Keratinocyte (primary cell): ENCODE measurements around the gene MYOT. TPM values are rescaled to one million over a fixed set of nuclear protein-coding genes. Genes with fewer than 3 reads are reported as not detected.

Experiments used
- DNase-seq: peaks from one replicate; pipeline ENCODE4 v3.0.0-alpha.2; 2011; ENCODE audit warnings: low read depth, missing footprints, low spot score
- FAIRE-seq: peaks from 2 replicates; lab custom pipeline; 2011; peaks lifted over from hg19 to GRCh38; lab: Jason Lieb, UNC
- H2AFZ ChIP-seq: 2 replicates; pipeline ENCODE4 v1.6.0; 2012; ENCODE audit warnings: low read length, control low read depth, inconsistent platforms; ENCODE audit not compliant: control insufficient read depth
- H3K27ac ChIP-seq: 2 replicates; pipeline ENCODE4 v1.5.1; 2011; ENCODE audit warnings: low read length; ENCODE audit not compliant: control insufficient read depth, insufficient read depth
- H3K27me3 ChIP-seq: 3 replicates; pipeline ENCODE4 v1.6.0; 2011; ENCODE audit warnings: low read length; ENCODE audit not compliant: control insufficient read depth, insufficient read depth; ENCODE audit errors: extremely low read depth
- H3K36me3 ChIP-seq, 2 experiments: 2 replicates in 1 of 2; 3 replicates in 1 of 2; pipeline ENCODE4 v1.5.1; 2011; ENCODE audit warnings: low read length in 2 of 2, mild to moderate bottlenecking in 1 of 2; ENCODE audit not compliant: control insufficient read depth in 2 of 2, insufficient read depth in 2 of 2; ENCODE audit errors: extremely low read depth in 1 of 2
- H3K4me1 ChIP-seq: 3 replicates; pipeline ENCODE4 v1.5.1; 2011; ENCODE audit warnings: low read length; ENCODE audit not compliant: control insufficient read depth, insufficient read depth; ENCODE audit errors: extremely low read depth
- H3K4me2 ChIP-seq: 3 replicates; pipeline ENCODE4 v1.6.0; 2011; ENCODE audit warnings: low read depth, low read length; ENCODE audit not compliant: control insufficient read depth, insufficient read depth; ENCODE audit errors: extremely low read depth
- H3K4me3 ChIP-seq, 3 experiments: fragments of 200-600 bp in 1 of 3; sonication (generic) in 1 of 3; 2 replicates in 2 of 3; 3 replicates in 1 of 3; pipeline ENCODE4 v1.5.1; 2011 to 2016; ENCODE audit warnings: low read length in 3 of 3, mild to moderate bottlenecking in 3 of 3, control low read depth in 2 of 3, inconsistent platforms in 1 of 3, low read depth in 1 of 3, mixed read lengths in 1 of 3, mixed run types in 1 of 3, moderate library complexity in 1 of 3; ENCODE audit not compliant: control insufficient read depth in 2 of 3, insufficient read depth in 2 of 3; ENCODE audit errors: extremely low read depth in 1 of 3
- H3K79me2 ChIP-seq: 2 replicates; pipeline ENCODE4 v1.6.0; 2012; ENCODE audit warnings: low read length; ENCODE audit not compliant: control insufficient read depth, insufficient read depth
- H3K9ac ChIP-seq: 3 replicates; pipeline ENCODE4 v1.6.0; 2011; ENCODE audit warnings: low read length; ENCODE audit not compliant: control insufficient read depth, insufficient read depth; ENCODE audit errors: extremely low read depth
- H3K9me1 ChIP-seq: 3 replicates; pipeline ENCODE4 v1.6.0; 2011; ENCODE audit warnings: low read length; ENCODE audit not compliant: control insufficient read depth, insufficient read depth; ENCODE audit errors: extremely low read depth
- H3K9me3 ChIP-seq: 2 replicates; pipeline ENCODE4 v1.5.1; 2012; ENCODE audit warnings: low read depth, low read length; ENCODE audit not compliant: control insufficient read depth
- H4K20me1 ChIP-seq: 3 replicates; pipeline ENCODE4 v1.6.0; 2011; ENCODE audit warnings: low read length; ENCODE audit not compliant: control insufficient read depth, insufficient read depth; ENCODE audit errors: extremely low read depth
- CTCF ChIP-seq, 3 experiments: IDR thresholded peaks in 1 of 3; conservative IDR thresholded peaks in 1 of 3; optimal IDR thresholded peaks in 1 of 3; 2 replicates in 2 of 3; 3 replicates in 1 of 3; pipeline versions ENCODE3 to v1.5.1; 2011; ENCODE audit warnings: low read length in 3 of 3, mild to moderate bottlenecking in 3 of 3, moderate library complexity in 2 of 3, control low read depth in 1 of 3, inconsistent platforms in 1 of 3; ENCODE audit not compliant: insufficient read depth in 2 of 3; ENCODE audit errors: extremely low read depth in 1 of 3
- EZH2 ChIP-seq: IDR thresholded peaks from one replicate; pipeline ENCODE4 v1.6.1; 2012; ENCODE audit warnings: inconsistent platforms, mild to moderate bottlenecking, low read length, moderate library complexity
- dilution Hi-C: fragments of 300-500 bp; cut with MboI; formaldehyde crosslinking; loops from one replicate; pipeline ENCODE4 v1.7.0; 2020; ENCODE audit warnings: low sequenced_read_pairs; ENCODE audit not compliant: extremely low pct_ligation_motif_present
- polyA plus RNA-seq, 5 experiments: library from polyadenylated mRNA; depleted of rRNA in 3 of 5; stranded (reverse) in 3 of 5; stranded (forward) in 1 of 5; unstranded in 1 of 5; fragments of >200 nt; gene quantifications; 1 replicate in 1 of 5; 2 replicates in 3 of 5; 3 replicates in 1 of 5; pipeline versions ENCODE4 v1.2.1 to v1.2.3, GENCODE V29; 2011 to 2012; ENCODE audit warnings: missing spikeins in 2 of 5, low read depth in 1 of 5, low replicate concordance in 1 of 5

MYOT gene
- polyA plus RNA-seq, 1 donor (not counting 4 experiments of a cell fraction or from before 2014, with no cell fraction given), result 0.55 TPM

GRCh38 chr5:137834498-137835049 lies 33.1 kb upstream of the MYOT start:
- H3K36me3 ChIP-seq, result no peaks in the 10 kb centered on the region
- H3K4me2 ChIP-seq, result no peak overlapping the region
- TF ChIP-seq CTCF (optimal IDR thresholded peaks at IDR 0.05 in 1 of 3, IDR thresholded peaks at IDR 0.05 in 1 of 3, conservative IDR thresholded peaks at IDR 0.05 in 1 of 3; ENCODE audit: extremely low read depth in 1 of 3, insufficient read depth in 2 of 3, low read length in 3 of 3) (no peak), EZH2 (no peak)
- no peaks in the 10 kb centered on the region for H3K27me3 ChIP-seq
- H3K9me3 ChIP-seq, result no peaks in the 10 kb centered on the region
- H3K27ac ChIP-seq, result no peak overlapping the region
- H2AFZ ChIP-seq, result no peak overlapping the region
- no peak overlapping the region for H3K9ac ChIP-seq
- peaks cover 18% of the 10 kb centered on the region for H3K4me1 ChIP-seq
- dilution Hi-C loops, result no loop called here
- H3K9me1 ChIP-seq, result no peaks in the 10 kb centered on the region
- H4K20me1 ChIP-seq, result no peaks in the 10 kb centered on the region
- FAIRE-seq, result no peak
- DNase-seq, result no peak
- H3K4me3 ChIP-seq, result no peak overlapping the region
- H3K79me2 ChIP-seq, result no peaks in the 10 kb centered on the region

GRCh38 chr5:137836298-137836697 lies 31.4 kb upstream of the MYOT start:
- no peak overlapping the region for H3K27ac ChIP-seq
- H3K4me2 ChIP-seq, result no peak overlapping the region
- no peak overlapping the region for H3K9ac ChIP-seq
- no peaks in the 10 kb centered on the region for H4K20me1 ChIP-seq
- H3K27me3 ChIP-seq, result no peaks in the 10 kb centered on the region
- no peaks in the 10 kb centered on the region for H3K36me3 ChIP-seq
- H3K79me2 ChIP-seq, result no peaks in the 10 kb centered on the region
- no peaks in the 10 kb centered on the region for H3K9me3 ChIP-seq
- no peak overlapping the region for H2AFZ ChIP-seq
- peaks cover 18% of the 10 kb centered on the region for H3K4me1 ChIP-seq
- no peaks in the 10 kb centered on the region for H3K9me1 ChIP-seq
- dilution Hi-C loops, result no loop called here
- FAIRE-seq, result peak; percentile 9
- no peak for DNase-seq
- H3K4me3 ChIP-seq, result no peak overlapping the region
- TF ChIP-seq EZH2 (no peak), CTCF (optimal IDR thresholded peaks at IDR 0.05 in 1 of 3, IDR thresholded peaks at IDR 0.05 in 1 of 3, conservative IDR thresholded peaks at IDR 0.05 in 1 of 3; ENCODE audit: extremely low read depth in 1 of 3, insufficient read depth in 2 of 3, low read length in 3 of 3) (no peak)
